ENCODE results near the gene CD209. TPM values are rescaled to one million over a fixed set of nuclear protein-coding genes. Genes with fewer than 3 reads are reported as not detected.
"Not testable (repeated sequence)": the region's sequence is repeated elsewhere in the genome, so short reads cannot be mapped to it uniquely, and the experiment has no call there.

CD209 gene
- total RNA-seq, 1 donor from 2014 or later, result not detected

- Mint-ChIP-seq H3K27me3 (ENCODE audit: unreplicated experiment) (peaks cover 8% of the 10 kb centered on the region), H3K27ac (ENCODE audit: unreplicated experiment) (no peak overlapping the region), H3K36me3 (ENCODE audit: unreplicated experiment) (no peaks in the 10 kb centered on the region), H3K4me3 (ENCODE audit: unreplicated experiment) (no peak overlapping the region), H3K9me3 (ENCODE audit: unreplicated experiment) (no peaks in the 10 kb centered on the region), H3K4me1 (ENCODE audit: unreplicated experiment) (no peaks in the 10 kb centered on the region)
- TF ChIP-seq CTCF (IDR thresholded peaks at IDR 0.05), result no peak
- no peak for DNase-seq (ENCODE audit: extremely low spot score, unreplicated experiment)
Measured at GRCh38 chr19:7748756-7749155, 1.4 kb upstream of the CD209 start.

- no peak for DNase-seq (ENCODE audit: extremely low spot score, unreplicated experiment)
- Mint-ChIP-seq H3K27ac (ENCODE audit: unreplicated experiment) (no peak overlapping the region), H3K27me3 (ENCODE audit: unreplicated experiment) (peaks cover 8% of the 10 kb centered on the region), H3K36me3 (ENCODE audit: unreplicated experiment) (no peaks in the 10 kb centered on the region), H3K9me3 (ENCODE audit: unreplicated experiment) (no peaks in the 10 kb centered on the region), H3K4me1 (ENCODE audit: unreplicated experiment) (no peaks in the 10 kb centered on the region), H3K4me3 (ENCODE audit: unreplicated experiment) (no peak overlapping the region)
- TF ChIP-seq CTCF (IDR thresholded peaks at IDR 0.05), result no peak
Measured at GRCh38 chr19:7748171-7748570, 837 bp upstream of the CD209 start.

- not testable (repeated sequence) for H3K4me3 Mint-ChIP-seq (ENCODE audit: unreplicated experiment)
Measured at GRCh38 chr19:7746306-7746705, 1.0 kb downstream of the CD209 start.

GRCh38 chr19:7744871-7745650 lies 2.3 kb downstream of the CD209 start:
- DNase-seq (ENCODE audit: extremely low spot score, unreplicated experiment), result no peak
- H3K36me3 Mint-ChIP-seq (ENCODE audit: unreplicated experiment), result no peaks in the 10 kb centered on the region
- no peak overlapping the region for H3K27ac Mint-ChIP-seq (ENCODE audit: unreplicated experiment)
- no peak overlapping the region for H3K4me3 Mint-ChIP-seq (ENCODE audit: unreplicated experiment)
- no peaks in the 10 kb centered on the region for H3K9me3 Mint-ChIP-seq (ENCODE audit: unreplicated experiment)
- TF ChIP-seq CTCF (IDR thresholded peaks at IDR 0.05), result no peak
- H3K27me3 Mint-ChIP-seq (ENCODE audit: unreplicated experiment), result peaks cover 18% of the 10 kb centered on the region
- no peaks in the 10 kb centered on the region for H3K4me1 Mint-ChIP-seq (ENCODE audit: unreplicated experiment)

More at GRCh38 chr19:7746306-7746705, 1.0 kb downstream of the CD209 start:
- H3K27me3 Mint-ChIP-seq (ENCODE audit: unreplicated experiment), result peaks cover 13% of the 10 kb centered on the region
- H3K9me3 Mint-ChIP-seq (ENCODE audit: unreplicated experiment); H3K27ac Mint-ChIP-seq (ENCODE audit: unreplicated experiment); DNase-seq (ENCODE audit: extremely low spot score, unreplicated experiment); H3K4me1 Mint-ChIP-seq (ENCODE audit: unreplicated experiment); H3K36me3 Mint-ChIP-seq (ENCODE audit: unreplicated experiment): not testable (repeated sequence)

- Mint-ChIP-seq H3K4me3 (ENCODE audit: unreplicated experiment) (no peak overlapping the region), H3K36me3 (ENCODE audit: unreplicated experiment) (no peaks in the 10 kb centered on the region), H3K27ac (ENCODE audit: unreplicated experiment) (no peak overlapping the region), H3K9me3 (ENCODE audit: unreplicated experiment) (no peaks in the 10 kb centered on the region), H3K4me1 (ENCODE audit: unreplicated experiment) (no peaks in the 10 kb centered on the region), H3K27me3 (ENCODE audit: unreplicated experiment) (peaks cover 18% of the 10 kb centered on the region)
- DNase-seq (ENCODE audit: extremely low spot score, unreplicated experiment), result no peak
- TF ChIP-seq CTCF (IDR thresholded peaks at IDR 0.05), result no peak
Measured at GRCh38 chr19:7744199-7744786, 3.0 kb downstream of the CD209 start.

All from osteocyte (in vitro differentiated cells).